ENCODE data around the gene RAB18.
"Not testable (repeated sequence)": the region's sequence is repeated elsewhere in the genome, so short reads cannot be mapped to it uniquely, and the experiment has no call there.

Gene RAB18

GRCh38 chr10:27558612-27559020 lies 54.5 kb downstream of the RAB18 start:
- Mint-ChIP-seq H3K27me3 (no peaks in the 10 kb centered on the region), H3K4me3 (no peak overlapping the region), H3K4me1 (no peaks in the 10 kb centered on the region), H3K9me3 (no peaks in the 10 kb centered on the region), H3K27ac (no peak overlapping the region)
- no peak for ATAC-seq
- peak; percentile 10 to 14 for DNase-seq

- Mint-ChIP-seq H3K9me3 (peaks cover 0 to 3% of the 10 kb centered on the region in 2 donors), H3K4me3 (no peak overlapping the region), H3K27me3 (no peaks in the 10 kb centered on the region), H3K27ac (no peak overlapping the region), H3K4me1 (peaks cover 15% of the 10 kb centered on the region)
- ATAC-seq (no peak), DNase-seq (no peak)
Observed at GRCh38 chr10:27561334-27561733, 57.2 kb downstream of the RAB18 start.

GRCh38 chr10:27564398-27564797 lies 60.3 kb downstream of the RAB18 start:
- H3K27ac Mint-ChIP-seq: peak overlapping the region; percentile 62 to 69
- DNase-seq: no peak
- no peak for ATAC-seq
- peaks cover 0 to 5% of the 10 kb centered on the region in 2 donors for H3K9me3 Mint-ChIP-seq
- H3K4me3 Mint-ChIP-seq: peak overlapping the region; percentile 43 to 64
- H3K27me3 Mint-ChIP-seq: no peaks in the 10 kb centered on the region
- peaks cover 26% of the 10 kb centered on the region for H3K4me1 Mint-ChIP-seq

- ATAC-seq: no peak
- no peak for DNase-seq
- H3K27me3 Mint-ChIP-seq: no peaks in the 10 kb centered on the region
- peak overlapping the region; percentile 43 to 64 for H3K4me3 Mint-ChIP-seq
- H3K4me1 Mint-ChIP-seq: peaks cover 26% of the 10 kb centered on the region
- no peak overlapping the region for H3K27ac Mint-ChIP-seq
- peaks cover 0 to 5% of the 10 kb centered on the region in 2 donors for H3K9me3 Mint-ChIP-seq
Observed at GRCh38 chr10:27564880-27565279, 60.8 kb downstream of the RAB18 start.

- no peak overlapping the region for H3K4me3 Mint-ChIP-seq
- no peaks in the 10 kb centered on the region for H3K27me3 Mint-ChIP-seq
- H3K27ac Mint-ChIP-seq: no peak overlapping the region
- DNase-seq (no peak), ATAC-seq (no peak)
- H3K9me3 Mint-ChIP-seq: peaks cover 0 to 5% of the 10 kb centered on the region in 2 donors
- H3K4me1 Mint-ChIP-seq: peaks cover 26% of the 10 kb centered on the region
Observed at GRCh38 chr10:27568196-27569175, 64.4 kb downstream of the RAB18 start.

GRCh38 chr10:27569946-27570345 lies 65.8 kb downstream of the RAB18 start:
- DNase-seq (no peak), ATAC-seq (no peak)
- no peak overlapping the region for H3K4me3 Mint-ChIP-seq
- H3K9me3 Mint-ChIP-seq: peaks cover 0 to 5% of the 10 kb centered on the region in 2 donors
- H3K27me3 Mint-ChIP-seq: no peaks in the 10 kb centered on the region
- H3K4me1 Mint-ChIP-seq: peaks cover 15% of the 10 kb centered on the region
- H3K27ac Mint-ChIP-seq: no peak overlapping the region

- not testable (repeated sequence) for H3K27me3 Mint-ChIP-seq, H3K4me1 Mint-ChIP-seq, H3K4me3 Mint-ChIP-seq, H3K9me3 Mint-ChIP-seq, ATAC-seq, H3K27ac Mint-ChIP-seq, DNase-seq
Observed at GRCh38 chr10:27577038-27577437, 72.9 kb downstream of the RAB18 start.

GRCh38 chr10:27578316-27578715 lies 74.2 kb downstream of the RAB18 start:
- no peak overlapping the region for H3K27ac Mint-ChIP-seq
- H3K4me3 Mint-ChIP-seq: no peak overlapping the region
- DNase-seq (no peak), ATAC-seq (no peak)
- no peaks in the 10 kb centered on the region for H3K27me3 Mint-ChIP-seq
- no peaks in the 10 kb centered on the region for H3K9me3 Mint-ChIP-seq
- no peaks in the 10 kb centered on the region for H3K4me1 Mint-ChIP-seq

GRCh38 chr10:27581225-27581624 lies 77.1 kb downstream of the RAB18 start:
- H3K4me3 Mint-ChIP-seq: no peak overlapping the region
- ATAC-seq: no peak
- no peaks in the 10 kb centered on the region for H3K27me3 Mint-ChIP-seq
- no peak overlapping the region for H3K27ac Mint-ChIP-seq
- H3K4me1 Mint-ChIP-seq: no peaks in the 10 kb centered on the region
- no peaks in the 10 kb centered on the region for H3K9me3 Mint-ChIP-seq
- DNase-seq: no peak

GRCh38 chr10:27584302-27584701 lies 80.2 kb downstream of the RAB18 start:
- H3K27me3 Mint-ChIP-seq: peaks cover 9% of the 10 kb centered on the region
- peaks cover 11 to 14% of the 10 kb centered on the region in 2 donors for H3K9me3 Mint-ChIP-seq
- no peak overlapping the region for H3K4me3 Mint-ChIP-seq
- no peak for ATAC-seq
- no peak for DNase-seq
- H3K27ac Mint-ChIP-seq: no peak overlapping the region
- no peaks in the 10 kb centered on the region for H3K4me1 Mint-ChIP-seq
